CD14-positive monocyte (primary cell): Measurements from ENCODE around the gene PGP. TPM values are rescaled to one million over a fixed set of nuclear protein-coding genes. Genes with fewer than 3 reads are reported as not detected.

Experiments used
- DNase-seq, 3 donors: peaks; one replicate each; pipeline ENCODE4 v3.0.0-alpha.2; 2011 to 2022
- H2AFZ ChIP-seq: 2 replicates; pipeline ENCODE4 v1.6.0; 2012; ENCODE audit warnings: mild to moderate bottlenecking, low read depth, low read length, inconsistent platforms; ENCODE audit not compliant: insufficient read depth, poor library complexity, severe bottlenecking
- H3K27ac ChIP-seq, 2 donors: 1 replicate in 1 of 2; 2 replicates in 1 of 2; pipeline ENCODE4 v1.5.1; 2012 to 2013; ENCODE audit warnings: low read length in 2 of 2, control low read depth in 1 of 2, inconsistent platforms in 1 of 2, low read depth in 1 of 2, mild to moderate bottlenecking in 1 of 2
- H3K27me3 ChIP-seq, 2 donors: one replicate each; pipeline versions ENCODE4 v1.6.0 to v1.6.1; 2011 to 2013; ENCODE audit warnings: low read length in 2 of 2; ENCODE audit not compliant: control insufficient read depth in 2 of 2, insufficient read depth in 2 of 2
- H3K36me3 ChIP-seq, 2 donors: replicated peaks in 1 of 2; 1 replicate in 1 of 2; 2 replicates in 1 of 2; pipeline versions ENCODE4 v1.5.1 to v1.6.1; 2012 to 2013; ENCODE audit warnings: low read length in 2 of 2, control low read depth in 1 of 2, inconsistent platforms in 1 of 2, mild to moderate bottlenecking in 1 of 2; ENCODE audit not compliant: insufficient read depth in 2 of 2, control insufficient read depth in 1 of 2
- H3K4me1 ChIP-seq, 2 donors: 1 replicate in 1 of 2; 2 replicates in 1 of 2; pipeline versions ENCODE4 v1.5.1 to v1.6.1; 2012 to 2013; ENCODE audit warnings: low read length in 2 of 2, control low read depth in 1 of 2, inconsistent platforms in 1 of 2, mild to moderate bottlenecking in 1 of 2, moderate library complexity in 1 of 2; ENCODE audit not compliant: insufficient read depth in 2 of 2, control insufficient read depth in 1 of 2
- H3K4me2 ChIP-seq: replicated peaks from 2 replicates; pipeline ENCODE3; 2012; ENCODE audit warnings: low read length, moderate library complexity, mild to moderate bottlenecking; ENCODE audit not compliant: poor library complexity, severe bottlenecking; ENCODE audit errors: extremely low read depth
- H3K4me3 ChIP-seq, 3 experiments: fragments of 200-600 bp in 1 of 3; sonication (generic) in 1 of 3; replicated peaks in 1 of 3; 1 replicate in 2 of 3; 2 replicates in 1 of 3; pipeline ENCODE4 v1.5.1; 2011 to 2013; ENCODE audit warnings: low read length in 3 of 3, mild to moderate bottlenecking in 3 of 3, control low read depth in 2 of 3, low read depth in 2 of 3, inconsistent platforms in 1 of 3, moderate library complexity in 1 of 3
- H3K79me2 ChIP-seq: 2 replicates; pipeline ENCODE4 v1.6.0; 2012; ENCODE audit warnings: mild to moderate bottlenecking, control low read depth, inconsistent platforms, low read length, moderate library complexity; ENCODE audit not compliant: insufficient read depth
- H3K9ac ChIP-seq: 2 replicates; pipeline ENCODE4 v1.6.0; 2017; ENCODE audit warnings: low read length, mild to moderate bottlenecking; ENCODE audit not compliant: insufficient read depth, poor library complexity, severe bottlenecking
- H3K9me3 ChIP-seq, 2 donors: replicated peaks in 1 of 2; 1 replicate in 1 of 2; 2 replicates in 1 of 2; pipeline versions ENCODE4 v1.5.1 to v1.6.1; 2012 to 2013; ENCODE audit warnings: low read length in 2 of 2, control low read depth in 1 of 2; ENCODE audit not compliant: control insufficient read depth in 1 of 2, insufficient read depth in 1 of 2
- H4K20me1 ChIP-seq: 2 replicates; pipeline ENCODE4 v1.6.0; 2012; ENCODE audit warnings: mild to moderate bottlenecking, low read length, control low read depth, moderate library complexity; ENCODE audit not compliant: insufficient read depth
- H3K27ac Mint-ChIP-seq, 7 donors: one replicate each; pipeline ENCODE4 v1.8.0; 2020; ENCODE audit warnings: mild to moderate bottlenecking in 7 of 7, mixed read lengths in 7 of 7, moderate library complexity in 6 of 7, inconsistent platforms in 2 of 7
- H3K27me3 Mint-ChIP-seq, 3 donors: one replicate each; pipeline ENCODE4 v1.8.0; 2021 to 2022; ENCODE audit warnings: low read depth in 3 of 3, mild to moderate bottlenecking in 3 of 3, mixed read lengths in 3 of 3, moderate library complexity in 3 of 3, inconsistent platforms in 1 of 3
- H3K36me3 Mint-ChIP-seq, 2 donors: one replicate each; pipeline ENCODE4 v1.8.0; 2020; ENCODE audit warnings: mixed read lengths in 2 of 2, inconsistent platforms in 1 of 2, mild to moderate bottlenecking in 1 of 2
- H3K4me1 Mint-ChIP-seq: one replicate; pipeline ENCODE4 v1.8.0; 2020; ENCODE audit warnings: mild to moderate bottlenecking, mixed read lengths
- H3K4me3 Mint-ChIP-seq, 2 donors: one replicate each; pipeline ENCODE4 v1.8.0; 2020; ENCODE audit warnings: mild to moderate bottlenecking in 2 of 2, mixed read lengths in 2 of 2, moderate library complexity in 1 of 2
- H3K9me3 Mint-ChIP-seq, 7 donors: one replicate each; pipeline ENCODE4 v1.8.0; 2020 to 2022; ENCODE audit warnings: mixed read lengths in 7 of 7, mild to moderate bottlenecking in 6 of 7, moderate library complexity in 6 of 7, inconsistent platforms in 2 of 7
- CTCF ChIP-seq: fragments of 200-600 bp; IDR thresholded peaks from one replicate; pipeline ENCODE4 v1.8.0; 2022; ENCODE audit warnings: antibody characterized with exemption, mild to moderate bottlenecking
- WGBS: methylation state at CpG from one replicate; pipeline ENCODE4 v1.1.5; 2013; ENCODE audit warnings: missing lambda C conversion rate; ENCODE audit not compliant: insufficient coverage; 5-methylcytosine and 5-hydroxymethylcytosine counted together
- intact Hi-C, 2 donors: fragments of 100-400 bp; cut with micrococcal nuclease; formaldehyde crosslinking; loops; one replicate each; pipeline versions ENCODE4 v1.15.0 to v1.15.1; 2023
- polyA plus RNA-seq, 3 donors: library from polyadenylated mRNA; depleted of rRNA in 1 of 3; unstranded in 2 of 3; stranded (reverse) in 1 of 3; fragments of 300-500 nt in 2 of 3; fragments of >200 nt in 1 of 3; fragmentation: Illumina TruSeq in 2 of 3; gene quantifications; 1 replicate in 2 of 3; 2 replicates in 1 of 3; pipeline ENCODE4 v1.2.3, GENCODE V29; 2012 to 2021

PGP gene
- polyA plus RNA-seq, 3 donors: 7.2 to 20.2 (median 19.2) TPM

GRCh38 chr16:2216330-2216729 is 1.7 kb upstream of the PGP start:
- intact Hi-C loops: no loop called here
- TF ChIP-seq CTCF: no peak
- Mint-ChIP-seq H3K27ac (peak overlapping the region in 2 of 7 donors; percentile 18 to 20), H3K4me1 (peaks cover 24% of the 10 kb centered on the region), H3K27me3 (peaks cover 0 to 7% (median 3%) of the 10 kb centered on the region in 3 donors), H3K4me3 (no peak overlapping the region), H3K36me3 (peaks cover 6 to 9% of the 10 kb centered on the region in 2 donors), H3K9me3 (peaks cover 0 to 2% (median 0%) of the 10 kb centered on the region in 7 donors)
- H3K4me3 ChIP-seq: no peak overlapping the region
- H3K9ac ChIP-seq: no peak overlapping the region
- peaks cover 27% of the 10 kb centered on the region for H3K79me2 ChIP-seq
- peaks cover 23% of the 10 kb centered on the region for H4K20me1 ChIP-seq
- no peak for DNase-seq
- no peaks in the 10 kb centered on the region for H3K9me3 ChIP-seq
- peaks cover 22 to 28% of the 10 kb centered on the region in 2 donors for H3K4me1 ChIP-seq
- WGBS: no CpG with 5 or more reads among the region's 4 CpGs
- peaks cover 2 to 5% of the 10 kb centered on the region in 2 donors for H3K36me3 ChIP-seq
- H3K27me3 ChIP-seq: no peaks in the 10 kb centered on the region
- no peak overlapping the region for H3K4me2 ChIP-seq
- H2AFZ ChIP-seq: no peak overlapping the region
- no peak overlapping the region for H3K27ac ChIP-seq

- Mint-ChIP-seq H3K4me3 (peak overlapping the region; percentile 70 to 79), H3K4me1 (peaks cover 24% of the 10 kb centered on the region), H3K9me3 (peaks cover 0 to 2% (median 0%) of the 10 kb centered on the region in 7 donors), H3K27me3 (peaks cover 0 to 6% (median 0%) of the 10 kb centered on the region in 3 donors), H3K36me3 (peaks cover 8 to 19% of the 10 kb centered on the region in 2 donors), H3K27ac (peak overlapping the region in 6 of 7 donors; percentile 15 to 88 (median 58))
- intact Hi-C loops: no loop called here
- H4K20me1 ChIP-seq: peaks cover 30% of the 10 kb centered on the region
- no peaks in the 10 kb centered on the region for H3K27me3 ChIP-seq
- peaks cover 22 to 28% of the 10 kb centered on the region in 2 donors for H3K4me1 ChIP-seq
- peak overlapping the region; percentile 65 for H2AFZ ChIP-seq
- peak overlapping the region; percentile 85 for H3K9ac ChIP-seq
- no peak for DNase-seq
- H3K4me3 ChIP-seq: peak overlapping the region; percentile 36 to 83 (median 48)
- no peaks in the 10 kb centered on the region for H3K9me3 ChIP-seq
- H3K4me2 ChIP-seq: peak overlapping the region; percentile 86
- WGBS: 1% methylated on average over 94 of the region's 98 CpGs
- TF ChIP-seq CTCF: no peak
- H3K79me2 ChIP-seq: peaks cover 32% of the 10 kb centered on the region
- peak overlapping the region in 1 of 2 donors; percentile 75 for H3K27ac ChIP-seq
- peaks cover 9 to 14% of the 10 kb centered on the region in 2 donors for H3K36me3 ChIP-seq
Measured at GRCh38 chr16:2213817-2214718, 572 bp downstream of the PGP start.
